Activated CD8-positive, alpha-beta T cell treated with anti-CD3 and anti-CD28 coated beads for 36 hours (primary cell): ENCODE data around the gene FBXL14. TPM values are rescaled to one million over a fixed set of nuclear protein-coding genes. Genes with fewer than 3 reads are reported as not detected.

ENCODE experiments used
- ATAC-seq: fragments of 200-7000 bp; cut with Tn5 transposase; one replicate; pipeline ENCODE4 v1.10.0; 2021; ENCODE audit warnings: mild to moderate bottlenecking, moderate library complexity
- CTCF ChIA-PET: fragments of 350-600 bp; sonication (Branson Sonifier 250); formaldehyde crosslinking; loops from one replicate; lab custom pipeline; 2021; ENCODE audit warnings: antibody characterized with exemption; lab: Charles Lee
- POLR2A ChIA-PET: fragments of 350-600 bp; sonication (Branson Sonifier 250); formaldehyde crosslinking; loops from one replicate; lab custom pipeline; 2021; ENCODE audit warnings: antibody characterized with exemption; lab: Charles Lee
- DNase-seq: peaks from one replicate; pipeline ENCODE4 v3.0.0-alpha.2; 2020
- H3K27ac Mint-ChIP-seq: one replicate; pipeline ENCODE4 v1.8.0; 2021; ENCODE audit warnings: mild to moderate bottlenecking, mixed read lengths
- H3K27me3 Mint-ChIP-seq: one replicate; pipeline ENCODE4 v1.8.0; 2021; ENCODE audit warnings: mixed read lengths
- H3K36me3 Mint-ChIP-seq: one replicate; pipeline ENCODE4 v1.8.0; 2021; ENCODE audit warnings: low read depth, mixed read lengths
- H3K4me1 Mint-ChIP-seq: one replicate; pipeline ENCODE4 v1.8.0; 2021; ENCODE audit warnings: low read depth, mixed read lengths
- H3K4me3 Mint-ChIP-seq: one replicate; pipeline ENCODE4 v1.8.0; 2021; ENCODE audit warnings: mild to moderate bottlenecking, moderate library complexity, mixed read lengths
- H3K9me3 Mint-ChIP-seq: one replicate; pipeline ENCODE4 v1.8.0; 2021; ENCODE audit warnings: mixed read lengths
- CTCF ChIP-seq: fragments of 200-600 bp; IDR thresholded peaks from one replicate; pipeline ENCODE4 v1.8.0; 2022; ENCODE audit warnings: antibody characterized with exemption, mild to moderate bottlenecking
- intact Hi-C: fragments of 100-400 bp; cut with micrococcal nuclease; formaldehyde crosslinking; loops from one replicate; pipeline ENCODE4 v1.10.0; 2022
- total RNA-seq, 2 experiments: library from RNA; stranded (reverse); gene quantifications; one replicate each; pipeline ENCODE4 v1.2.3, GENCODE V29; 2021

FBXL14 gene
- total RNA-seq, 2 experiments from 2014 or later, result 23.3 to 25.1 TPM

- Mint-ChIP-seq H3K4me3 (peak overlapping the region; percentile 2), H3K36me3 (peaks cover 27% of the 10 kb centered on the region), H3K27me3 (no peaks in the 10 kb centered on the region), H3K4me1 (peaks cover 42% of the 10 kb centered on the region), H3K9me3 (no peaks in the 10 kb centered on the region), H3K27ac (peak overlapping the region; percentile 9)
- no peak for ATAC-seq
- DNase-seq, result no peak
- intact Hi-C loops, result no loop called here
- ChIA-PET POLR2A (interaction anchor here (0.8 to 2.2 kb wide), 4 partner anchors 12 to 18 kb away, joined by 3 to 5 read pairs (median 4); no protein-coding TSS in a partner anchor), CTCF (interaction anchor here (1.0 to 5.3 kb wide), 7 partner anchors 13 to 485 kb away, joined by 3 to 52 read pairs (median 5); no protein-coding TSS in a partner anchor)
- no peak for TF ChIP-seq CTCF
Measured at GRCh38 chr12:1588575-1588947, 5.8 kb downstream of the FBXL14 start.

GRCh38 chr12:1587927-1588574 lies 6.3 kb downstream of the FBXL14 start:
- Mint-ChIP-seq H3K4me1 (peaks cover 47% of the 10 kb centered on the region), H3K36me3 (peaks cover 23% of the 10 kb centered on the region), H3K4me3 (peak overlapping the region; percentile 2), H3K27me3 (no peaks in the 10 kb centered on the region), H3K9me3 (no peaks in the 10 kb centered on the region), H3K27ac (peak overlapping the region; percentile 9)
- POLR2A ChIA-PET, result interaction anchor here (0.8 to 2.2 kb wide), 4 partner anchors 12 to 19 kb away, joined by 3 to 5 read pairs (median 4); no protein-coding TSS in a partner anchor
- intact Hi-C loops, result no loop called here
- DNase-seq, result peak; percentile 33
- CTCF ChIA-PET, result interaction anchor here (1.0 to 5.3 kb wide), 8 partner anchors 13 to 484 kb away, joined by 3 to 52 read pairs (median 5); no protein-coding TSS in a partner anchor
- no peak for ATAC-seq
- no peak for TF ChIP-seq CTCF

- CTCF ChIA-PET, result interaction anchor here (0.8 to 10.4 kb wide), 23 partner anchors 9 to 769 kb away, joined by 3 to 177 read pairs (median 8); partner anchors contain the start of gene FBXL14
- no peak for ATAC-seq
- no peak overlapping the region for H3K4me3 Mint-ChIP-seq
- no peaks in the 10 kb centered on the region for H3K36me3 Mint-ChIP-seq
- H3K4me1 Mint-ChIP-seq, result peaks cover 26% of the 10 kb centered on the region
- DNase-seq, result no peak
- no peak overlapping the region for H3K27ac Mint-ChIP-seq
- POLR2A ChIA-PET, result interaction anchor here (1.1 kb wide), 1 partner anchor 21 kb away, joined by 3 read pairs; no protein-coding TSS in a partner anchor
- intact Hi-C loops, result loop anchor here (5.0 kb wide), 1 partner anchor 467 kb away; no protein-coding TSS in a partner anchor
- H3K9me3 Mint-ChIP-seq, result no peaks in the 10 kb centered on the region
- TF ChIP-seq CTCF, result no peak
- no peaks in the 10 kb centered on the region for H3K27me3 Mint-ChIP-seq
Measured at GRCh38 chr12:1584326-1584725, 10.1 kb downstream of the FBXL14 start.

- ATAC-seq, result peak; percentile 79
- CTCF ChIA-PET, result interaction anchor here (0.7 to 10.4 kb wide), 72 partner anchors 9 to 1008 kb away, joined by 3 to 177 read pairs (median 4); partner anchors contain the start of gene FBXL14
Measured at GRCh38 chr12:1583421-1584078, 10.8 kb downstream of the FBXL14 start.

More at GRCh38 chr12:1583421-1584078, 10.8 kb downstream of the FBXL14 start:
- intact Hi-C loops, result loop anchor here (5.0 kb wide), 1 partner anchor 466 kb away; no protein-coding TSS in a partner anchor
- Mint-ChIP-seq H3K4me1 (peaks cover 21% of the 10 kb centered on the region), H3K27ac (no peak overlapping the region), H3K36me3 (no peaks in the 10 kb centered on the region), H3K27me3 (no peaks in the 10 kb centered on the region), H3K9me3 (no peaks in the 10 kb centered on the region), H3K4me3 (no peak overlapping the region)
- POLR2A ChIA-PET, result interaction anchor here (0.6 to 1.3 kb wide), 4 partner anchors 9 to 572 kb away, joined by 3 to 8 read pairs (median 4); no protein-coding TSS in a partner anchor
- peak; percentile 77 for DNase-seq
- peak; percentile 97 for TF ChIP-seq CTCF
